Activated CD4-positive, alpha-beta T cell treated with anti-CD3 and anti-CD28 coated beads for 4 hours (primary cell): ENCODE data around the gene YAP1.

Experiments used
- DNase-seq, 2 donors: peaks; one replicate each; pipeline ENCODE4 v3.0.0-alpha.2; 2020

YAP1 gene

DNA sequence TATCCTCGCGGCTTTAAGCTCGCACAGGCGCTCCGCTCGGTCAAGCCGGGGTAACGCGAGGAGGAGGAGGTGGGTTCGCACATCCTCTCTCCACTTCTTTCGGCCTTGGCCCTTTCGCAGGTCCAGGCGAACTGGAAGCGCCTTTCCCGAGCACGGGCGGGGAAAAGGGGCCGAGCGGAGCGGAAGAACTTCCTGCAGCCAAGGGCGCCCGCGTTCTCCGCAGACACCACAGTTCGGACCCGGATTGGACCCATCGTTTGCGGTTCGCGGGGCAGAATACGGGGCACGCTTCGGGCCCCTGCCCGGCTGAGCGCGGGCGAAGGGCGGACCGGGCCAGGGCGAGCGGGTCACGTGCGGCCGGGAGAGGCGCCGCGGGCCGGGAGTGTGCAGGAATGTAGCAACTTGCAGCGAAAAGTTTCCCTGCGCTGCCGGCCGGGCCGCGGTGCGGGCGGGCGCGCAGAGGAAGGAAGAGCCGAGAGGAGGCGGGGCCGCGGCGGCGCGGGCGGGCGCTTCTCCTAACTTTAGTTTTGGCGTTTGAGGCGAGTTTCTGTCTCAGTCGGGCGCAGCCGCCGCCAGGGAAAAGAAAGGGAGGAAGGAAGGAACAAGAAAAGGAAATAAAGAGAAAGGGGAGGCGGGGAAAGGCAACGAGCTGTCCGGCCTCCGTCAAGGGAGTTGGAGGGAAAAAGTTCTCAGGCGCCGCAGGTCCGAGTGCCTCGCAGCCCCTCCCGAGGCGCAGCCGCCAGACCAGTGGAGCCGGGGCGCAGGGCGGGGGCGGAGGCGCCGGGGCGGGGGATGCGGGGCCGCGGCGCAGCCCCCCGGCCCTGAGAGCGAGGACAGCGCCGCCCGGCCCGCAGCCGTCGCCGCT lies at the start of gene YAP1:
TSS of gene YAP1 (plus strand) at position 552 of the 865 bp plus-strand sequence. CDS start 402 bp downstream, outside the sequence.
- DNase-seq, result peak; percentile 59 to 64

DNA sequence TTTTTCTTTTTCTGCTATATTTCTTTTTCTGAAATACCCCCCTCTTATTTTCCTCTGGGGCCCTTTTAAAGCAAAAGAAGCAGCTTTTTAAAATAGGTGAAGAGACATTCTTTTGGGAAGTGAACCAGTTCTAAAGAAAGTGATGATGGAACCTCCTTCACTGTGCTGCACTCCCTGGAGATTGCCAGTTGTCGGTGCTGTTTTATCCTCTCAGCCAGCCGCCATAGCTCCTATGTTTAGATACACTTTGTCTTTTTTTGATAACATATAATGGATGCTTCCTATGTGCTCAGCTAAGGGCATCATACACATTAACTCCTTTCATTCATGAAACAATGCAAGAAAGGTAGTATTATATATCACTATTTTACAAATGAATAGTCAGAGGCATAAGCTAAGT lies 49.0 kb upstream of the YAP1 start:
- no peak for DNase-seq

DNA sequence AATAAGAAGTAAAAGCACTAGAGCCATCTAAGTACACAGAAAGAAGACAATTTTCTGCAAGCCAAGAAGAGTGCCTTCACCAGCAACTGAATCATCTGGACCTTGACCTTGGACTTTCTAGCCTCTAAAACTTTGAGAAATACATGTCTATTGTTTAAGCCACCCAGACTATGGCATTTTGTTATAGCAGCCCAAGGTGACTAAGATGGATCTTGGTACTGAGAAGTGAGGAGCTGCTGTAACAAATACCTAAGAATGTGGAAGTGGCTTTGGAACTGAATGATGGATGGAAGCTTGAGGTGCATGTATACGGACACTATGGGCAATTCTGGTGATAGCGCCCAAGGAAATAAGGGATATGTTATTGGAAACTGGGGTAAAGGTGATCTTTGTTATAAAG lies 48.1 kb upstream of the YAP1 start:
- no peak for DNase-seq

DNA sequence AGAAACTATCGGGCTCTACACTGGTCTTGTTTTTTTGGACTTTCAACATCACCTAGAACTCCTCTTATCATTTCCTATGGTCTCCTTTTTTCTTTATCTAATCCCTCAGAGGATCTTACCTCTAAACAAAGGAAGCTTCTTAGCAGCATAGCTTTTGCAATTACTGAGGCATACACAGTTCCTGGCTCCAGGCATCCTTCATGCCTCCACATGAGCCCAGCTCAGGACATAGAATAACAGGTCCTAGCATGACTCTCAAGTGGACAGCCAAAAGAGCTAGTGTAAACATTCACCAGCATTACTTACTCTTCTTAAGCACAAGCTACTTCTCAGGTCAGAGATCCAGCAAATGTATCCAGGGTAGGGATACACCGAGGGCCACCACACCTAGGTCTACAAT lies 45.9 kb upstream of the YAP1 start:
- no peak for DNase-seq

DNA sequence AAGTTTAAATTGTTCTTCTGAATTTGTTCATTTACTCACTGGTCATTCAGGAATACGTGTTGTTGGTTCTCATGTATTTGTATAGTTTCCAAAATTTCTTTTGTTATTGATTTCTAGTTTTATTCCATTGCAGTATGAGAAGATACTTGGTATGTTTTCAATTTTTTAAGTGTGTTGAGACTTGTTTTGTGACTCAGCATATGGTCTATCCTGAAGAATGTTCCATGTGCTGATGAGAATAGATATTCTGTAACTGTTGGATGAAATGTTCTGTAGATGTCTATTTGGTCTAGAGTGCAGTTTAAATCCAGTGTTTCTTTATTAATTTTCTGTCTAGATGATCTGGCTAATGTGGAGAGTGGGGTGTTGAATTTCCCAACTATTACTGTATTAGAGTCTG lies 39.5 kb upstream of the YAP1 start:
- DNase-seq, result no peak

DNA sequence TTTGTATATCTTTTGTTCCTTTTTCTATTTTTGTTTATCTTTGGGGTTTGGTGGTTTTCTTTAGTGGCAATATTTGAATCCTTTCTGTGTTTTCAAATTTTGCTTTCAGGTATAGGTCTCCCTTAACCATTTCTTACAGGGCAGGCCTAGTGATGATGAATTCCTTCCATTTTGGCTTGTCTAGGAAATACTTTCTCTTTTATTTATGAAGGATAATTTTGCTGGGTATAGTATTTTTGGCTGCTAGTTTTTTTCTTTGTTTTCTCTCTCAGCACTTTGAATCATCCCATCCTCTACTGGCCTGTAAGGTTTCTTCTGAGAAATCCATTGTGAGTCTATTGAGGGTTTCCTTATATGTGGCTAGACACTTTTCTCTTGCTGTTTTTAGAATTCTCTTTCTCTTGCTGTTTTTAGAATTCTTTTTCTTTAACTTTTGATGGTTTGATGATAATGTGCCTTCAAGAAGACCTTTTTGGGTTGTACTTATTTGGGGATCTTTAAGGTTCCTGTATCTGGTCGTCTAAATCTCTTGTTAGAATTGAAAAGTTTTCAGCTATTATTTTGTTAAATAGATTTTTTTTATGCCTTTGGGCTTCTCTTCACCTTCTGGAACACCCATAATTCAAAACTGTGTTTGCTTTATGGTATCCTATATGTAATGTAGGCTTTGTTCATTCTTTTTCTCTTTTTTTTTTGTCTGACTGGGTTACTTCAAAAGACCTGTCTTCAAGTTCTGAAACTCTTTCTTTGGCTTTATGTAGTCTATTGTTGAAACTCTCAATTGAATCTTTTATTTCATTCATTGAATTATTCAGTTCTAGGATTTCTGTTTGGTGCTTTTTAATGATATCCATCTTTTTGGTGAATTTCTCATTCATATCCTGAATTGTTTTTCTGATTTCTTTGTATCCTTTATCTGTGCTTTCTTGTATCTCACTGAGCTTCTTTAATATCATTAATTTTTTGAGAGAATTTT lies 38.5 kb upstream of the YAP1 start:
- DNase-seq, result no peak

DNA sequence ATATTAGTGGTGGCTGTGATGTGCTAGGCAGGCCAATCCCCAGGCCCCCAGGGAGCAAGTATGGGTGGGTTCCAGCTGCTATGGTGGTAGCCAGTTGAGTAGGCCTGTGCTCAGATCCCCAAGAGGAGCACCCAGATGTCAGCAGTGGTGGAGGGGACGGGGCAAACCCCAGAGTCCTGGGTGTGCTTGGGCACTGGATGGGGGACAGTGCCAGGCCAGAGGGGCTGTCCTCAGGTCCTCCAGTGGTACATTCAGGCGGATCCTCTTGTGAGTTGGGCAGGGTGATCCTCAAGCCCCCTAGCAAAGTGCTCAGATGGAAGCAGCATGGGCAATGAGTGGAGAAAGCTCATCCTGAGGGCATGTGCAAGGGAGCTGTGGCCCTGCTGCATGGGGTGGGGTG lies 37.0 kb upstream of the YAP1 start:
- no peak for DNase-seq

DNA sequence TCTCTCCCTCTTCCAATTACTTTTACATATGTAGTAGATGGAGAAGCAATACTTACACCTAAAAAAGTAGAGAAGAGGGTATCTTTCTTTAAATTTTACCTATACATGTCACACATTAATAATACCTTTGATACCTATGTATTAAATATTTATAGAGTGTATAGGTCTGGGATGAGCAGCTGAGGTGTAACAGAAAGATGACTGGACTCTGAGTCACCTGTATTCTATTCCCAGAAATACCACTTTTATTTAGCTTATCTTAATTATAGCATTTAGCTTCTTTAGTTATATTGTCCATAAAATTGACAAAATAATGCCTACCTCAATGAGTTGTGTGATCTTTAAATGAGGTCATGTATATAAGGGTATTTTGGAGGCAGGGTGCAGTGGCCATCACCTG lies 30.6 kb upstream of the YAP1 start:
- no peak for DNase-seq

DNA sequence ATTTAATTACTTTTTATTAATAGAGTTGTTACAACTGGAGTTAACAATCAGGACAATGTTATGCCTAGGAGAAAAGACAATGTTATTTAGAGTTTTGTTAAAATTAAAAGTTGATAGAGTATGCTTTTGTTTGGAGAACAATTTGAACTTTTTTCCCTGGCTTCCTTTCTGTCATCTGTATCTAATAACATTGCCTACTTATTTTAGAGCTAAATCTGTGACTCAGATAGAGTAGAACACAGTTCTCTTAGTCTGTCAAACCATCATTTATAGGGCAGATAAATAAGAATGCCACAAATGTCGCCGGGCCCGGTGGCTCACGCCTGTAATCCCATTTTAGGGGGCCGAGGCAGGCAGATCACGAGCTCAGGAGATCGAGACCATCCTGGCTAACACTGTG lies 28.9 kb upstream of the YAP1 start:
- no peak for DNase-seq

DNA sequence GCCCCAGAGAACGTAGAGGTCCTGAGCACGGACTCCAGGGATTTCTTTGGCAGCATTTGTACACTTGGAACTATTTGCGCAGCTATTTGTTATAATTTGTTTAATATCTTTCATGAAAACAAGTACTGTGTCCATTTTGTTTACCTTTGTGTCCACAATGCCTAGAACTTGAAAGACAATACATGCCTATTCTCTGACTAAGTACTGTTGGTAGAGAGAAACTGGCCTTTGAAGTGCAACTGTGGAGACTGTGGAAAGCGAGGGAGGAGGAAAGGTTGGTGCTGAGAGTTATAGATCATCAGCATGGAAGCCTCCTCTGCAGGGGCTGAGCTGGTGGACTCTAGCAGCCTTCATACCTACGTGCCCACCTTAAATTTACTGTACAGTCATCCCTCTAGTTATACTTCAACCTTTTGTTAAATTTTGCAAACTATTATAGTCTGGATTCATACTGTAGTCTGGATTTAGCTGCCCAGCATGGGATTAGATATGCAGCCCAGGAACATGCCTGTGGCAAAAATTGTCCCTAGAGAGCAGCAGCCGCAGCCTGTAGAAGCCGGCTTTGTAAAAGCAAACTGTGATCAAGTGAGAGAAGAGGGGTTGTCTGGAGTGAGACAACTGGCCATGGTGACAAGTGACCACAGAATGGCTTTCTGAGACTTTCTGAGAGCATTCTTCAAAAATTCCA lies 24.2 kb upstream of the YAP1 start:
- no peak for DNase-seq

DNA sequence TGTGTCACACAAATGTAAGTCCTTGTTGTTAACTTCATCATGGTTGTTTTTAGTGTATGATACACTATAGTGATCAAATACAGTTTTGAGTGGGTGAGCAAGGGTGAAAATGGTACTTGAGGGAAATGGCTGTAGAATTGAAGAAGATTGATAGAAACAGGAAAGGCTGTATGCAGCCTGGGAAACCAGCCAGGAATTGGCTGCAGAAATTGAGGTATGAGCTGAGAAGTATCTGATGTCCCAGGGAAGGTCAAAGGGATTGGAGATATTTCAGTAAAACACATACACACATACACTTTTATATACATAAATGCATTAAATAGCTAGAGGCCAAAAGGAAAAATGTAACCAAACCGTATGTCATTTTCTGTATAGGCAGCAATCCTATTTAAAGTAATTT lies 13.1 kb upstream of the YAP1 start:
- DNase-seq, result no peak

DNA sequence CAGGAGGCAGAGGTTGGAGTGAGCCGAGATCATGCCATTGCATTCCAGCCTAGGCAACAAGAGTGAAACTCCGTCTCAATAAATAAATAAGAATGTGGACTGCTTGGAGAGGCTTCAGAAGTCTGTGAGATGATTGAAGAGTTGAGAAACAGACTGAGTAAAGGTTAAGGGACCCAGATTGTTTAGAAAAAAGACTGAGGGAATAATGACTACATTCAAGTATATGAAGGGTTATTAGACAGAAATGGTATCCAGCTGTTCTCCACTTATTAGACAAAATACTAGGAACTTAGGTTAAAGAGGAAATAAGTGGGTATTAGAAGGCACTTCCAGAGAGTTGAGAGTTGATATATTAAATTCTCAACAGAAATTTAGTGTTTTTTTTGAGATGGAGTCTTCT lies 10.5 kb upstream of the YAP1 start:
- no peak for DNase-seq

DNA sequence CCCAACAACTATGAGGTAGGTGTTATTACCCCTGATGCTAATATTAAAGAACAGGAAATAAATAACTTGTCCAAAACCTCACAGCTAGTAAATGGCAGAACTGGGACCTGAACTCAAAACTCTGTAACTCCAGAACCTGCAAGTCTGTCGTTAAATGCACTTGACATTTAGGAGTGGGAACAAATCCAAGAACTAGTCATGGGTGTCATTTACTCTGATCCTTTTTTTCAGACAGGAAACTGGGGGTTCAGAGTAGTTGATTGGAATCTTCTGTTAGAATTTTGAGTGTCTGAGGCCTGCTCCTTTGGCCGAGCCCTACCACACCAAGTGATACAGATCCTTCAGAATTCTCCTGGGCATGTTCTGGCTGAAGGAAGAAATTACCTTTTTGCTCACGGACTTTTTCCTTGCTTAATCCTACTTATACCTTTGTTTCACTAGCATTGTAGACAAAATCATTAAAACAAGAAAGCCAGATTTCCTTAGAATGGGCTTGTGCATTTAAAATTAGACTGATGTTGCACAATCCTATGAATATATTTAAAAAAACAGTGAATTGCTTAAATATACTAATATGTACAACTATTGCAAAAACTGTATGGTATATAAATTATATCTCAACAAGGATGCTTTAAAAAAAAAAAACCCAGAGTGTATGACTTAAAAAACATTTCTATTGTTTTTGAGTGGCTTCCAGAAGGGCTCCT lies 1.4 kb upstream of the YAP1 start:
- DNase-seq, result no peak

DNA sequence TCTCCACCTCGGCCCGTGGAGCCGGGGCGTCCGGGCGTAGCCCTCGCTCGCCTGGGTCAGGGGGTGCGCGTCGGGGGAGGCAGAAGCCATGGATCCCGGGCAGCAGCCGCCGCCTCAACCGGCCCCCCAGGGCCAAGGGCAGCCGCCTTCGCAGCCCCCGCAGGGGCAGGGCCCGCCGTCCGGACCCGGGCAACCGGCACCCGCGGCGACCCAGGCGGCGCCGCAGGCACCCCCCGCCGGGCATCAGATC lies 439 bp downstream of the YAP1 start:
- peak in 1 of 2 donors; percentile 7 for DNase-seq

DNA sequence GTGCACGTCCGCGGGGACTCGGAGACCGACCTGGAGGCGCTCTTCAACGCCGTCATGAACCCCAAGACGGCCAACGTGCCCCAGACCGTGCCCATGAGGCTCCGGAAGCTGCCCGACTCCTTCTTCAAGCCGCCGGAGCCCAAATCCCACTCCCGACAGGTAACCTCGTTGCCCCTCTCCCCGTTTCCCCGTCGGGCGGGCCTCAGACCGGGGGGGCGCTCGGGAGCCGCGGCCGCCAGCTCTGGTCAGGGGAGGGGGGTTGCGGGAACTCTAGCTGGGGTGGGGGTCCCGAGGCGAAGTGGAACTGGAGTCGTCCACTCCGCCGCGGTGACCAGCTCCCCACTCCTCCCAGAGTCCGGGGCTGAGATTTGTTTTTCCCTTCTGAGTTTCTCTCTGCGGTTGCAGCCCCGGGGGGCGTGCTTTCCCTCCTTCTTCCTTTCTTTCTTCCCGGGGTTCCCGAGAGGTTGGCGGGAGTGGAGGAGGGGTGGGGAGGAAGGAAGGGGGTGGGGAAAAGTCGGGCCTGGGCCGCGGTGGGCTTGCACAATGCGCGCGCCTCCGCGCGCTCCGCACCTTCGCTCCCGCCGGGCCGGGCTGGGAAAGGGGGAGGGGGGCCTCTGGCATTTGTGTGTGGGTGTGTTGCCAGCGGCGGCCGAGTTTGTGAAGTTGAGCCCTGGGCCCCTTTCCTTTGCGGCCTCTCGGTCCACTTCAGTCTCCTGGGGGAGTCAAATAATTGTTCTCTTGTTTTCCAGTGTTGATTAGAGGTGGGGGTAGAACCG lies 952 bp downstream of the YAP1 start:
- DNase-seq, result peak in 1 of 2 donors; percentile 7

DNA sequence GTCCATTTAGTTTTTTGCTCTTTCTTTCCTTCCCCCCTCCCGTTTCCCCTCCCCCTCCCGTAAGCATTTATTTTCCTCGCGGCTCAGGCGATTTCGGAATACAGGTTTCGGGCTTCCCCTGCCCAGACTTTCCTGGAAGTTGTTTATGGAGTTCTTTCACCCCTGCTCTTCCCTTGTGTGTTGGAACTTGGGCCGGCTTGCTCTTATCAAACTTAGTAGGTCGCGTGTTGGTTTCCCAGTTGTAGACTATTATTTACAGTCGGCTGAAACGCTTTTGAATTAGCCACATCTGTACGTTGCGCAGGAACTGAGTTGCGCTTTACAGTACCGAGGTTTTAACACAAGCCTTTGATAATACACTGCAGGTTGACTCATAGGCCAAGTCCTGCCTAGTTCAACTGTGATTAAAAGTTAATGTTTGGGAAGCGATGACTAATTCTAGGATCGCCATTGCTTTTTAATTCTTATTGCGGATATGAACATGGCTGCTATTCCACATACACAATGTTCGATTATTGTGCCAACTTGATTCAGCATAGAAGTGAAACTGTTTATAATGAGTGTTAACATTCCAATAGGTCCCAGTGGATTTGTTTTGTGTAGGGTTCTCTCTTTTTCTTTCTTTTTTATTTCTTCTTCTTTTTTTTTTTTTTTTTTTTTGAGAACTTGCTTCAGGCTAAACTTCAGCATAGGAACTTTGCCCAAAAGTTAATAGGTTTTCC lies 1.7 kb downstream of the YAP1 start:
- peak; percentile 5 to 21 for DNase-seq

DNA sequence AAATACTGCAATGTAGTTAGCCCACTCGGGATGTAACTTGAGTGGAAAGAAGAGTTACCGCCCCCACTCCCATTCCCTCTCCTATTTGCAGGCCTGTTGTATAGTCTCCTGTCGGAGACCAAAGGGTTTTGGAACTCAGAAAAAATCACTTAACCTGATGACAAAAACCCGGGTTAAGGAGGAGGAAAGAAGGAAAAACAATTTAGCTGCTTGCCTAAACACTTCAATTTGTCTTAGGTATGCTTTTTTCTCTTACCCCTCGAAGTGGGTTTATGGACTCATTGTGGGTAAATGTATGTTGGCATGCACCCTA lies 2.2 kb downstream of the YAP1 start:
- no peak for DNase-seq

DNA sequence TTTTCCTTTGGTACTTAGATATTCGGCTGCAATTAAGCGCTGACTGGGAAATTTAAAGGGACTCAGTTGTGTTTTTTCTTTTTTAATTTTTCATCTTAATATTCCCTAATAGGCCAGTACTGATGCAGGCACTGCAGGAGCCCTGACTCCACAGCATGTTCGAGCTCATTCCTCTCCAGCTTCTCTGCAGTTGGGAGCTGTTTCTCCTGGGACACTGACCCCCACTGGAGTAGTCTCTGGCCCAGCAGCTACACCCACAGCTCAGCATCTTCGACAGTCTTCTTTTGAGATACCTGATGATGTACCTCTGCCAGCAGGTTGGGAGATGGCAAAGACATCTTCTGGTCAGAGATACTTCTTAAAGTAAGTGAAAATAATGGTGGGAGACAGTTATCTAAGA lies 3.8 kb downstream of the YAP1 start:
- DNase-seq, result no peak

DNA sequence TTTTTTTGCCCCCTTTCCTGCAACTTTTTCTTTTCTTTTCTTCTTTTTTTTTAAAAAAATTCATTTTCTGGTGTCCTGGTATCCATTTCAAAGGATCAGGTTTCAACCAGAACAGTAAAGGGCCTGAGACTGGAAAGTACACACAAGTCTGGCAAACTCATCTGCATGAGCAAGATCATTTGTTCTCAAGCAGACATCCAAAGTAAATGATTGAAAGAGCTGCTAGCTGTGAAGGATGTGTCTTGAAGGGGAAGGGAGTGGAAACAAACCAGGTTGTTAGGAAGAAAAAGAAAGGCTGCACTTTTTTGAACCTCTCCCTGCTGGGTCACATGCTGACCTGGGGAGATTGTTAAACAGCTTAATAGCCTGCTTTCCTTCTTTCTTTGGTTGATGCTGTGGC lies 5.3 kb downstream of the YAP1 start:
- DNase-seq, result no peak

DNA sequence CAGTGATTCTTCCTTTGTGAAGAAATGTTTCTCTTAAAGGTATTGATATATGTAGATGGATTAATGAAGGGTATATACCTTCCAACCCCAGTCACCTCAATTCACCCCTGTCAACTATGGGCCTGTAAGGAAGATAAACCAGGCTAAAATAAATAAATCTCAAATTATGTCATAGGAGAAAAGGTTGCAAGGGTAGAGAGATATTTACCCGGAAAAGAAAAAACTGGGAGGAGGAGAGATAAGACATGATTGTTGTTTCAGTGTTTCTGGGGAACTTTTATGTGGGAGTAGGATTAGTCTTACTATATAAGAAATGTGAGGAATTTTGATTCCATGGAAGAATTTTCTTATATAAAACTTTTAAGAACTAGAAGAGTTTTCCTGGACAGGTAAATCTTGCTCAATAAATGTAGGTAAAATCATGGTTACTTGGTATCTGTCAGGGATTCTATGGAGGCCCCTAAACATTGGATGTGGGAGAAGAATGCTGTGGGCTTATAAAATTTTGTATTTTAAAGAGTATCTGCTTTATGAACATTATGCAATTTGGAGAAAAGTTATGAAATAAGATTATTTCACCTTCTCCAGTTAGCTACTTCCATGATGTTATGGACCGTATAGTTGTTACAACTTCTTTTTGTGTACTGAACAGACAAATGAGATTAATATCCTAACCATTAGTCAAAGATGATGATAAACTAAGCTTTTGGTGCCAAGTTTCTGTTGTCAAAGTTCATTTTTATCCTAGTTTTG lies 6.4 kb downstream of the YAP1 start:
- DNase-seq, result no peak
